ENCODE results near the gene PRSS21. TPM values are rescaled to one million over a fixed set of nuclear protein-coding genes. Genes with fewer than 3 reads are reported as not detected.

The PRSS21 gene
- total RNA-seq, result 1 to 10 TPM in 4 of 5 donors, under 1 TPM in 1; 0.90 to 8.3 (median 3.3) TPM
- 1.0 TPM for total RNA-seq (2013)
- total RNA-seq, result 1.1 to 8.2 (median 1.8) reads per million in 29 experiments

GRCh38 chr16:2816751-2817339 lies at the start of gene PRSS21:
Gene PRSS21, plus strand, starts transcription at chr16:2817237. Its CDS starts 32 bp downstream, at chr16:2817269.
- H3K9me3 Mint-ChIP-seq, result no peaks in the 10 kb centered on the region
- peaks cover 0 to 20% of the 10 kb centered on the region in 2 donors for H3K27me3 Mint-ChIP-seq
- DNase-seq (peak in 14 of 35 experiments; percentile 13 to 46 (median 30)), ATAC-seq (replicated peaks in 1 of 4) (peak; percentile 45 to 79 (median 56))
- WGBS (ENCODE audit: insufficient coverage), result 77% methylated on average over 17 of the region's 28 CpGs
- Histone ChIP-seq H3K9me3 (no peaks in the 10 kb centered on the region), H3K36me3 (ENCODE audit: control insufficient read depth in 2 of 2, extremely low read depth in 1 of 2, insufficient read depth in 1 of 2, low read length in 1 of 2) (no peaks in the 10 kb centered on the region), H3K27ac (ENCODE audit: low read length) (no peak within 1 kb of the TSS), H3K27me3 (replicated peaks in 1 of 2; ENCODE audit: control insufficient read depth in 2 of 2, extremely low read depth in 1 of 2, insufficient read depth in 2 of 2, low read length in 1 of 2) (peaks cover 0 to 46% of the 10 kb centered on the region in 2 experiments), H3K4me1 (ENCODE audit: control insufficient read depth in 1 of 2, extremely low read depth in 1 of 2, insufficient read depth in 2 of 2, low read length in 2 of 2) (peaks cover 0 to 5% of the 10 kb centered on the region in 2 experiments), H3K4me3 (ENCODE audit: control insufficient read depth in 1 of 2, extremely low read depth in 1 of 2, low read length in 1 of 2) (no peak within 1 kb of the TSS)
- peak within 1 kb of the TSS in 1 of 2 donors; percentile 22 for H3K27ac Mint-ChIP-seq
- no peaks in the 10 kb centered on the region for H3K4me1 Mint-ChIP-seq
- H3K36me3 Mint-ChIP-seq, result no peaks in the 10 kb centered on the region
- peak within 1 kb of the TSS in 1 of 3 donors; percentile 31 for H3K4me3 Mint-ChIP-seq
- CTCF ChIA-PET, result interaction anchor here in 1 of 2 donors (0.6 kb wide), 1 partner anchor 41 kb away, joined by 4 read pairs; the partner anchor contains the start of gene PRSS22
- POLR2A ChIA-PET, result no interaction called here

- DNase-seq (no peak), ATAC-seq (replicated peaks in 1 of 4) (no peak)
- no peaks in the 10 kb centered on the region for H3K9me3 ChIP-seq
- Mint-ChIP-seq H3K36me3 (peaks cover 80% of the 10 kb centered on the region), H3K4me1 (peaks cover 19 to 57% (median 22%) of the 10 kb centered on the region in 3 donors), H3K27me3 (no peaks in the 10 kb centered on the region), H3K27ac (no peak overlapping the region), H3K4me3 (peak overlapping the region in 1 of 3 donors; percentile 51), H3K9me3 (no peaks in the 10 kb centered on the region)
- ChIA-PET CTCF (interaction anchor here in 1 of 2 donors (0.6 kb wide), 1 partner anchor 19 kb away, joined by 5 read pairs; no protein-coding TSS in a partner anchor), POLR2A (interaction anchor here (0.5 to 2.0 kb wide), 4 partner anchors 10 to 15 kb away, joined by 4 to 13 read pairs (median 8); no protein-coding TSS in a partner anchor)
- no peak overlapping the region for H3K27ac ChIP-seq (ENCODE audit: low read length)
- H3K27me3 ChIP-seq (replicated peaks in 1 of 2; ENCODE audit: control insufficient read depth in 2 of 2, extremely low read depth in 1 of 2, insufficient read depth in 2 of 2, low read length in 1 of 2), result no peaks in the 10 kb centered on the region
- 98% methylated on average over 6 of the region's 14 CpGs for WGBS (ENCODE audit: insufficient coverage)
- H3K4me1 ChIP-seq (ENCODE audit: control insufficient read depth in 1 of 2, extremely low read depth in 1 of 2, insufficient read depth in 2 of 2, low read length in 2 of 2), result peaks cover 0 to 22% of the 10 kb centered on the region in 2 experiments
- peaks cover 36 to 100% of the 10 kb centered on the region in 2 donors for H3K36me3 ChIP-seq (ENCODE audit: control insufficient read depth in 2 of 2, extremely low read depth in 1 of 2, insufficient read depth in 1 of 2, low read length in 1 of 2)
- no peak overlapping the region for H3K4me3 ChIP-seq (ENCODE audit: control insufficient read depth in 1 of 2, extremely low read depth in 1 of 2, low read length in 1 of 2)
Observed at GRCh38 chr16:2767891-2768290, 49.1 kb upstream of the PRSS21 start.

GRCh38 chr16:2768403-2769089 lies 48.5 kb upstream of the PRSS21 start:
- H3K9me3 ChIP-seq, result no peaks in the 10 kb centered on the region
- H3K4me1 ChIP-seq (ENCODE audit: control insufficient read depth in 1 of 2, extremely low read depth in 1 of 2, insufficient read depth in 2 of 2, low read length in 2 of 2), result peaks cover 0 to 23% of the 10 kb centered on the region in 2 experiments
- peaks cover 34 to 99% of the 10 kb centered on the region in 2 donors for H3K36me3 ChIP-seq (ENCODE audit: control insufficient read depth in 2 of 2, extremely low read depth in 1 of 2, insufficient read depth in 1 of 2, low read length in 1 of 2)
- H3K4me1 Mint-ChIP-seq, result peaks cover 22 to 55% (median 26%) of the 10 kb centered on the region in 3 donors
- H3K27me3 ChIP-seq (replicated peaks in 1 of 2; ENCODE audit: control insufficient read depth in 2 of 2, extremely low read depth in 1 of 2, insufficient read depth in 2 of 2, low read length in 1 of 2), result no peaks in the 10 kb centered on the region
- no peak overlapping the region for H3K27ac ChIP-seq (ENCODE audit: low read length)
- POLR2A ChIA-PET, result interaction anchor here (0.6 to 0.7 kb wide), 3 partner anchors 10 to 505 kb away, joined by 3 to 10 read pairs (median 4); no protein-coding TSS in a partner anchor
- H3K27ac Mint-ChIP-seq, result peak overlapping the region in 1 of 2 donors; percentile 66
- no peaks in the 10 kb centered on the region for H3K9me3 Mint-ChIP-seq
- 88% methylated on average over 9 of the region's 17 CpGs for WGBS (ENCODE audit: insufficient coverage)
- DNase-seq (no peak), ATAC-seq (replicated peaks in 1 of 4) (no peak)
- H3K4me3 ChIP-seq (ENCODE audit: control insufficient read depth in 1 of 2, extremely low read depth in 1 of 2, low read length in 1 of 2), result no peak overlapping the region
- CTCF ChIA-PET, result no interaction called here
- no peaks in the 10 kb centered on the region for H3K27me3 Mint-ChIP-seq
- H3K36me3 Mint-ChIP-seq, result peaks cover 74% of the 10 kb centered on the region
- peak overlapping the region in 1 of 3 donors; percentile 51 for H3K4me3 Mint-ChIP-seq

- Histone ChIP-seq H3K4me3 (ENCODE audit: control insufficient read depth in 1 of 2, extremely low read depth in 1 of 2, low read length in 1 of 2) (no peak overlapping the region), H3K27me3 (replicated peaks in 1 of 2; ENCODE audit: control insufficient read depth in 2 of 2, extremely low read depth in 1 of 2, insufficient read depth in 2 of 2, low read length in 1 of 2) (no peaks in the 10 kb centered on the region), H3K9me3 (no peaks in the 10 kb centered on the region), H3K36me3 (ENCODE audit: control insufficient read depth in 2 of 2, extremely low read depth in 1 of 2, insufficient read depth in 1 of 2, low read length in 1 of 2) (peaks cover 34 to 96% of the 10 kb centered on the region in 2 donors), H3K27ac (ENCODE audit: low read length) (no peak overlapping the region), H3K4me1 (ENCODE audit: control insufficient read depth in 1 of 2, extremely low read depth in 1 of 2, insufficient read depth in 2 of 2, low read length in 2 of 2) (peaks cover 0 to 25% of the 10 kb centered on the region in 2 experiments)
- peaks cover 68% of the 10 kb centered on the region for H3K36me3 Mint-ChIP-seq
- no peaks in the 10 kb centered on the region for H3K27me3 Mint-ChIP-seq
- ATAC-seq (replicated peaks in 1 of 4), result peak in 1 of 4 experiments; percentile 3
- 96% methylated on average over 4 of the region's 11 CpGs for WGBS (ENCODE audit: insufficient coverage)
- H3K9me3 Mint-ChIP-seq, result no peaks in the 10 kb centered on the region
- H3K27ac Mint-ChIP-seq, result peak overlapping the region in 1 of 2 donors; percentile 73
- H3K4me1 Mint-ChIP-seq, result peaks cover 28 to 55% (median 30%) of the 10 kb centered on the region in 3 donors
- DNase-seq, result no peak
- POLR2A ChIA-PET, result interaction anchor here in 1 of 2 donors (0.6 kb wide), 1 partner anchor 506 kb away, joined by 3 read pairs; no protein-coding TSS in a partner anchor
- CTCF ChIA-PET, result no interaction called here
- peak overlapping the region in 1 of 3 donors; percentile 33 for H3K4me3 Mint-ChIP-seq
Observed at GRCh38 chr16:2769100-2769529, 47.9 kb upstream of the PRSS21 start.

- no peaks in the 10 kb centered on the region for H3K27me3 ChIP-seq (replicated peaks in 1 of 2; ENCODE audit: control insufficient read depth in 2 of 2, extremely low read depth in 1 of 2, insufficient read depth in 2 of 2, low read length in 1 of 2)
- no peak overlapping the region for H3K27ac ChIP-seq (ENCODE audit: low read length)
- ChIA-PET CTCF (no interaction called here), POLR2A (no interaction called here)
- DNase-seq (no peak), ATAC-seq (replicated peaks in 1 of 4) (peak in 1 of 4 experiments; percentile 8)
- Mint-ChIP-seq H3K4me3 (peak overlapping the region in 2 of 3 donors; percentile 25 to 33), H3K36me3 (peaks cover 65% of the 10 kb centered on the region), H3K27me3 (no peaks in the 10 kb centered on the region), H3K4me1 (peaks cover 32 to 55% (median 34%) of the 10 kb centered on the region in 3 donors), H3K27ac (peak overlapping the region; percentile 63 to 73), H3K9me3 (no peaks in the 10 kb centered on the region)
- peaks cover 34 to 94% of the 10 kb centered on the region in 2 donors for H3K36me3 ChIP-seq (ENCODE audit: control insufficient read depth in 2 of 2, extremely low read depth in 1 of 2, insufficient read depth in 1 of 2, low read length in 1 of 2)
- peaks cover 0 to 25% of the 10 kb centered on the region in 2 experiments for H3K4me1 ChIP-seq (ENCODE audit: control insufficient read depth in 1 of 2, extremely low read depth in 1 of 2, insufficient read depth in 2 of 2, low read length in 2 of 2)
- no peak overlapping the region for H3K4me3 ChIP-seq (ENCODE audit: control insufficient read depth in 1 of 2, extremely low read depth in 1 of 2, low read length in 1 of 2)
- H3K9me3 ChIP-seq, result no peaks in the 10 kb centered on the region
- WGBS (ENCODE audit: insufficient coverage), result 87% methylated on average over 13 of the region's 14 CpGs
Observed at GRCh38 chr16:2769675-2770056, 47.4 kb upstream of the PRSS21 start.
